K562 (cell line): ENCODE data around the gene ASIC5. TPM values are rescaled to one million over a fixed set of nuclear protein-coding genes. Genes with fewer than 3 reads are reported as not detected.

Experiments used
- ATAC-seq: fragments of 200-7000 bp; cut with Tn5 transposase; 3 replicates; pipeline ENCODE4 v1.9.1; 2020; ENCODE audit warnings: moderate library complexity
- BruUV-seq: library from RNA; stranded (reverse); fragments of 400-500 nt; replicated peaks from 2 replicates; lab custom pipeline; 2021; lab: Mats Ljungman, UMichigan
- CTCF ChIA-PET: fragments of 300-600 bp; formaldehyde crosslinking; extraction: SDS; loops from one replicate; lab custom pipeline; 2021; ENCODE audit warnings: low intra/inter-chr PET ratio; lab: Yijun Ruan, JAX
- POLR2A ChIA-PET: fragments of 300-600, 350-650 bp; sonication (Branson Sonifier 250); formaldehyde crosslinking; extraction: SDS; loops from one replicate; lab custom pipeline; 2021; ENCODE audit warnings: antibody characterized with exemption, inconsistent platforms; lab: Yijun Ruan, JAX
- DNase-seq, 4 experiments: peaks; one replicate each; pipeline versions ENCODE4 v3.0.0 to v3.0.0-alpha.2; 2011 to 2018; ENCODE audit warnings: low spot score in 3 of 4, mixed read lengths in 3 of 4; ENCODE audit errors: extremely low read depth in 1 of 4
- FAIRE-seq: peaks from 2 replicates; lab custom pipeline; 2011; peaks lifted over from hg19 to GRCh38; lab: Jason Lieb, UNC
- H2AFZ ChIP-seq: 2 replicates; pipeline ENCODE4 v1.6.0; 2011; ENCODE audit warnings: low read depth, low read length, control low read depth, inconsistent platforms
- H3K27ac ChIP-seq: fragments of 200-600 bp; 3 replicates; pipeline ENCODE4 v1.8.0; 2011; ENCODE audit warnings: low read depth, mild to moderate bottlenecking, control low read depth, inconsistent platforms, low read length, moderate library complexity, mixed read lengths; ENCODE audit errors: extremely low read depth
- H3K27me3 ChIP-seq, 2 experiments: fragments of 300-600 bp in 1 of 2; 2 replicates in 1 of 2; 3 replicates in 1 of 2; pipeline versions ENCODE4 v1.6.0 to v1.8.0; 2011; ENCODE audit warnings: inconsistent platforms in 2 of 2, low read length in 2 of 2, mild to moderate bottlenecking in 1 of 2, mixed read lengths in 1 of 2, moderate library complexity in 1 of 2; ENCODE audit not compliant: control insufficient read depth in 2 of 2, insufficient read depth in 2 of 2
- H3K36me3 ChIP-seq: fragments of 300-600 bp; 3 replicates; pipeline ENCODE4 v1.8.0; 2011; ENCODE audit warnings: mild to moderate bottlenecking, low read length, inconsistent platforms; ENCODE audit not compliant: control insufficient read depth, insufficient read depth
- H3K4me1 ChIP-seq, 2 experiments: fragments of 200-600 bp in 1 of 2; replicated peaks in 1 of 2; 2 replicates in 1 of 2; 3 replicates in 1 of 2; pipeline versions ENCODE4 v1.5.1 to v1.8.0; 2011; ENCODE audit warnings: inconsistent platforms in 2 of 2, low read length in 2 of 2, mild to moderate bottlenecking in 1 of 2, mixed read lengths in 1 of 2, moderate library complexity in 1 of 2; ENCODE audit not compliant: control insufficient read depth in 2 of 2, insufficient read depth in 2 of 2
- H3K4me2 ChIP-seq: 2 replicates; pipeline ENCODE4 v1.6.1; 2011; ENCODE audit warnings: low read length, control low read depth, inconsistent platforms, mixed read lengths; ENCODE audit not compliant: insufficient read depth
- H3K4me3 ChIP-seq: fragments of 200-600 bp; sonication (generic), shearing (Covaris generic); 2 replicates; pipeline ENCODE4 v1.5.1; 2016; ENCODE audit warnings: control low read depth, inconsistent platforms
- H3K79me2 ChIP-seq: fragments of 200-600 bp; 3 replicates; pipeline ENCODE4 v1.8.0; 2011; ENCODE audit warnings: low read length, inconsistent platforms; ENCODE audit not compliant: control insufficient read depth, insufficient read depth
- H3K9ac ChIP-seq, 2 experiments: 2 replicates each; pipeline versions ENCODE4 v1.6.0 to v1.6.1; 2011; ENCODE audit warnings: low read depth in 2 of 2, low read length in 2 of 2, control low read depth in 1 of 2, inconsistent platforms in 1 of 2, mild to moderate bottlenecking in 1 of 2, mixed read lengths in 1 of 2; ENCODE audit not compliant: insufficient read depth in 1 of 2
- H3K9me1 ChIP-seq: one replicate; pipeline ENCODE4 v1.6.0; 2011; ENCODE audit warnings: inconsistent platforms, mild to moderate bottlenecking, low read length, moderate library complexity; ENCODE audit not compliant: control insufficient read depth, insufficient read depth
- H3K9me3 ChIP-seq: replicated peaks from 2 replicates; pipeline ENCODE4 v1.5.1; 2011; ENCODE audit warnings: low read depth, low read length, inconsistent platforms; ENCODE audit not compliant: control insufficient read depth, insufficient read depth
- H4K20me1 ChIP-seq: replicated peaks from 2 replicates; pipeline ENCODE4 v1.6.1; 2011; ENCODE audit warnings: low read length, inconsistent platforms, mixed read lengths; ENCODE audit not compliant: control insufficient read depth, insufficient read depth
- FOXJ3 ChIP-seq: sonication (generic); formaldehyde crosslinking; IDR thresholded peaks from 2 replicates; pipeline ENCODE4 v1.4.0; 2020; ENCODE audit warnings: mild to moderate bottlenecking, missing genetic modification reagents
- HMG20A ChIP-seq: fragments of 450-650 bp; formaldehyde crosslinking; conservative IDR thresholded peaks from 2 replicates; pipeline ENCODE4 v1.4.0; 2020; ENCODE audit warnings: mild to moderate bottlenecking, mixed read lengths
- HNRNPL ChIP-seq: fragments of 200-400 bp; formaldehyde crosslinking; IDR thresholded peaks from 2 replicates; pipeline ENCODE4 v1.6.1; 2017; ENCODE audit warnings: low read depth, mild to moderate bottlenecking, low read length
- LARP7 ChIP-seq: fragments of 450-650 bp; IDR thresholded peaks from 2 replicates; pipeline ENCODE4 v1.6.1; 2016
- MAFG ChIP-seq: fragments of 450-650 bp; conservative IDR thresholded peaks from 2 replicates; pipeline ENCODE4 v1.6.1; 2016; ENCODE audit warnings: missing genetic modification characterization, missing compliant biosample characterization
- NFXL1 ChIP-seq: fragments of 450-650 bp; formaldehyde crosslinking; IDR thresholded peaks from 2 replicates; pipeline ENCODE4 v1.4.0; 2021; ENCODE audit warnings: mild to moderate bottlenecking
- PTBP1 ChIP-seq: fragments of 200-400 bp; formaldehyde crosslinking; IDR thresholded peaks from 2 replicates; pipeline ENCODE4 v1.6.1; 2017; ENCODE audit warnings: low read depth, low read length
- ZKSCAN3 ChIP-seq: fragments of 250-450 bp; sonication (Bioruptor Pico); IDR thresholded peaks from 2 replicates; pipeline ENCODE4 v1.4.0; 2020
- ZNF239 ChIP-seq: fragments of 250-450 bp; sonication (Bioruptor Pico); IDR thresholded peaks from 2 replicates; pipeline ENCODE4 v1.4.0; 2020; ENCODE audit warnings: mild to moderate bottlenecking
- ZNF384 ChIP-seq: IDR thresholded peaks from 2 replicates; pipeline ENCODE4 v1.6.1; 2012; ENCODE audit warnings: low read depth, low read length, improper control_type of control experiment
- ZNF586 ChIP-seq: fragments of 450-650 bp; formaldehyde crosslinking; conservative IDR thresholded peaks from 2 replicates; pipeline ENCODE4 v1.4.0; 2020; ENCODE audit warnings: mild to moderate bottlenecking, moderate library complexity
- WGBS: fragments of 100-300 bp; shearing (Covaris generic); methylation state at CpG from one replicate; pipeline ENCODE4 v1.1.6; 2016; ENCODE audit warnings: low coverage, mixed read lengths; ENCODE audit not compliant: insufficient coverage; ENCODE audit errors: missing lambda C conversion rate; 5-methylcytosine and 5-hydroxymethylcytosine counted together
- in situ Hi-C: fragments of 300-500 bp; cut with MboI; formaldehyde crosslinking; loops from 4 replicates; pipeline ENCODE4 v1.15.0; 2018; ENCODE audit warnings: inconsistent platforms, mixed read lengths
- intact Hi-C: fragments of 100-400 bp; cut with micrococcal nuclease; formaldehyde crosslinking; loops from 2 replicates; pipeline ENCODE4 v1.14.2; 2022
- polyA plus RNA-seq, 8 experiments: library from polyadenylated mRNA; depleted of rRNA in 4 of 8; stranded (reverse) in 5 of 8; unstranded in 3 of 8; fragments of >200 nt; fragmentation: Nextera tagmentation in 2 of 8; fragmentation: Illumina TruSeq in 1 of 8; extraction: Ambion mirVana in 2 of 8; extraction: Trizol in 1 of 8; gene quantifications; 2 replicates each; pipeline versions ENCODE4 v1.2.1 to v1.2.3, GENCODE V29; 2011 to 2014; ENCODE audit warnings: inconsistent platforms in 1 of 8, missing spikeins in 1 of 8
- total RNA-seq, 7 experiments: library from RNA; depleted of rRNA in 6 of 7; stranded (reverse); fragments of >200 nt in 6 of 7; fragmentation: Illumina TruSeq in 2 of 7; extraction: Trizol in 2 of 7; gene quantifications; 2 replicates each; pipeline versions ENCODE4 v1.2.1 to v1.2.3, GENCODE V29; 2011 to 2021; ENCODE audit warnings: low replicate concordance in 1 of 7
- TF ChIP-seq, protein P1 (sequence below): fragments of 250-450 bp; sonication (Bioruptor Pico); IDR thresholded peaks from 2 replicates; pipeline ENCODE4 v1.8.0; 2021; ENCODE audit warnings: borderline replicate concordance, mild to moderate bottlenecking, moderate library complexity; ENCODE audit not compliant: poor library complexity, severe bottlenecking
- TF ChIP-seq, protein P2 (sequence below): sonication (generic); formaldehyde crosslinking; IDR thresholded peaks from 2 replicates; pipeline ENCODE4 v1.8.1; 2022; ENCODE audit warnings: missing genetic modification reagents
- TF ChIP-seq, protein P3 (sequence below): fragments of 450-650 bp; IDR thresholded peaks from 2 replicates; pipeline ENCODE4 v1.6.1; 2016; ENCODE audit warnings: low read depth, mild to moderate bottlenecking, moderate library complexity
- TF ChIP-seq, protein P4 (sequence below): fragments of 450-650 bp; IDR thresholded peaks from 2 replicates; pipeline ENCODE4 v1.6.1; 2018; ENCODE audit warnings: mild to moderate bottlenecking, low read depth; ENCODE audit not compliant: partially characterized antibody

ASIC5 gene
- total and polyA plus RNA-seq, 9 of the 15 experiments (the other 6 are each of a cell fraction or from before 2014, with no cell fraction given) = not detected

DNA sequence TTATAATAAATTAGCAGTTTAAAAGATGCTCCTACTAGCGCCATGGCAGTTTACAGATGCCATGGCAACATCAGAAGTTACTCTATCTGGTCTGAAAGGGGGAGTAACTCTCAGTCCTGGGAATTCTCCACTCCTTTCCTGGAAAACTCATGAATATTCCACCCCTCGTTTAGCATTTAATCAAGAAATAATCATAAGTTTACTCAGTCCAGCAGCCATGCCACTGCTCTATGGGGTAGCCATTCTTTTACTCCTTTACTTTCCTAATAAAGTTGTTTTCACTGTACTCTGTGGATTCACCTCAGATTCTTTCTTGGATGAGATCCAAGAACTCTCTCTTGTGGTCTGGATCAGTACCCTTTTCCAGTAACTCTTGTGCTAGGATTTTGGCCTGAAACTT is 55.0 kb downstream of the ASIC5 start:
- CTCF ChIA-PET = no interaction called here
- Histone ChIP-seq H3K27ac (no peak overlapping the region), H3K79me2 (no peaks in the 10 kb centered on the region), H3K4me3 (no peak overlapping the region), H2AFZ (no peak overlapping the region), H3K9me3 (no peaks in the 10 kb centered on the region), H3K27me3 (no peaks in the 10 kb centered on the region), H3K36me3 (no peaks in the 10 kb centered on the region), H4K20me1 (no peaks in the 10 kb centered on the region), H3K4me2 (no peak overlapping the region), H3K9ac (no peak overlapping the region), H3K9me1 (no peaks in the 10 kb centered on the region), H3K4me1 (no peaks in the 10 kb centered on the region)
- in situ Hi-C loops (no loop called here), intact Hi-C loops (no loop called here)
- BruUV-seq = no TSS peak
- 0% methylated on average over 2 of the region's 2 CpGs for WGBS
- FAIRE-seq = no peak
- POLR2A ChIA-PET = no interaction called here
- ATAC-seq = no peak
- no peak for TF ChIP-seq NFXL1
- no peak for TF ChIP-seq HMG20A (CRISPR knock-in tag)
- no peak for TF ChIP-seq HNRNPL
- TF ChIP-seq, protein P1, sequence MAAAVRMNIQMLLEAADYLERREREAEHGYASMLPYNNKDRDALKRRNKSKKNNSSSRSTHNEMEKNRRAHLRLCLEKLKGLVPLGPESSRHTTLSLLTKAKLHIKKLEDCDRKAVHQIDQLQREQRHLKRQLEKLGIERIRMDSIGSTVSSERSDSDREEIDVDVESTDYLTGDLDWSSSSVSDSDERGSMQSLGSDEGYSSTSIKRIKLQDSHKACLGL (CRISPR knock-in tag) = no peak
- no peak for TF ChIP-seq LARP7
- TF ChIP-seq, protein P2, sequence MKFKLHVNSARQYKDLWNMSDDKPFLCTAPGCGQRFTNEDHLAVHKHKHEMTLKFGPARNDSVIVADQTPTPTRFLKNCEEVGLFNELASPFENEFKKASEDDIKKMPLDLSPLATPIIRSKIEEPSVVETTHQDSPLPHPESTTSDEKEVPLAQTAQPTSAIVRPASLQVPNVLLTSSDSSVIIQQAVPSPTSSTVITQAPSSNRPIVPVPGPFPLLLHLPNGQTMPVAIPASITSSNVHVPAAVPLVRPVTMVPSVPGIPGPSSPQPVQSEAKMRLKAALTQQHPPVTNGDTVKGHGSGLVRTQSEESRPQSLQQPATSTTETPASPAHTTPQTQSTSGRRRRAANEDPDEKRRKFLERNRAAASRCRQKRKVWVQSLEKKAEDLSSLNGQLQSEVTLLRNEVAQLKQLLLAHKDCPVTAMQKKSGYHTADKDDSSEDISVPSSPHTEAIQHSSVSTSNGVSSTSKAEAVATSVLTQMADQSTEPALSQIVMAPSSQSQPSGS (CRISPR knock-in tag) = no peak
- TF ChIP-seq, protein P3, sequence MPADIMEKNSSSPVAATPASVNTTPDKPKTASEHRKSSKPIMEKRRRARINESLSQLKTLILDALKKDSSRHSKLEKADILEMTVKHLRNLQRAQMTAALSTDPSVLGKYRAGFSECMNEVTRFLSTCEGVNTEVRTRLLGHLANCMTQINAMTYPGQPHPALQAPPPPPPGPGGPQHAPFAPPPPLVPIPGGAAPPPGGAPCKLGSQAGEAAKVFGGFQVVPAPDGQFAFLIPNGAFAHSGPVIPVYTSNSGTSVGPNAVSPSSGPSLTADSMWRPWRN = no peak
- no peak for TF ChIP-seq ZNF239 (CRISPR knock-in tag)
- TF ChIP-seq MAFG (tag) = no peak
- no peak for TF ChIP-seq ZNF586 (CRISPR knock-in tag)
- no peak for TF ChIP-seq FOXJ3 (CRISPR knock-in tag)
- TF ChIP-seq PTBP1 = no peak
- no peak for TF ChIP-seq ZKSCAN3 (CRISPR knock-in tag)
- no peak for TF ChIP-seq ZNF384
- TF ChIP-seq, protein P4, sequence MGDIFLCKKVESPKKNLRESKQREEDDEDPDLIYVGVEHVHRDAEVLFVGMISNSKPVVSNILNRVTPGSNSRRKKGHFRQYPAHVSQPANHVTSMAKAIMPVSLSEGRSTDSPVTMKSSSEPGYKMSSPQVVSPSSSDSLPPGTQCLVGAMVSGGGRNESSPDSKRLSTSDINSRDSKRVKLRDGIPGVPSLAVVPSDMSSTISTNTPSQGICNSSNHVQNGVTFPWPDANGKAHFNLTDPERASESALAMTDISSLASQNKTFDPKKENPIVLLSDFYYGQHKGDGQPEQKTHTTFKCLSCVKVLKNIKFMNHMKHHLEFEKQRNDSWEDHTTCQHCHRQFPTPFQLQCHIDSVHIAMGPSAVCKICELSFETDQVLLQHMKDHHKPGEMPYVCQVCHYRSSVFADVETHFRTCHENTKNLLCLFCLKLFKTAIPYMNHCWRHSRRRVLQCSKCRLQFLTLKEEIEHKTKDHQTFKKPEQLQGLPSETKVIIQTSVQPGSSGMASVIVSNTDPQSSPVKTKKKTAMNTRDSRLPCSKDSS = no peak
- DNase-seq = no peak
